H9 (cell line): ENCODE results near the gene ZMYM2. TPM values are rescaled to one million over a fixed set of nuclear protein-coding genes. Genes with fewer than 3 reads are reported as not detected.

Experiments used
- DNase-seq: peaks from one replicate; pipeline ENCODE4 v3.0.0-alpha.2; 2017
- H2AFZ ChIP-seq: one replicate; pipeline ENCODE4 v1.6.1; 2013; ENCODE audit warnings: mild to moderate bottlenecking, low read length, control low read depth, moderate library complexity
- H2AK5ac ChIP-seq: 2 replicates; pipeline ENCODE4 v1.6.1; 2013; ENCODE audit warnings: low read length, control low read depth, mixed read lengths; ENCODE audit not compliant: insufficient read length
- H2BK120ac ChIP-seq: one replicate; pipeline ENCODE4 v1.6.1; 2013; ENCODE audit warnings: low read depth, mild to moderate bottlenecking, low read length, control low read depth, inconsistent platforms; ENCODE audit not compliant: poor library complexity, severe bottlenecking
- H2BK12ac ChIP-seq: 2 replicates; pipeline ENCODE4 v1.6.1; 2013; ENCODE audit warnings: low read length, control low read depth, mixed read lengths, low read depth; ENCODE audit not compliant: insufficient read length
- H2BK15ac ChIP-seq: 2 replicates; pipeline ENCODE4 v1.6.1; 2013; ENCODE audit warnings: low read depth, low read length, control low read depth
- H2BK20ac ChIP-seq: one replicate; pipeline ENCODE4 v1.6.1; 2013; ENCODE audit warnings: low read depth, mild to moderate bottlenecking, low read length, control low read depth, inconsistent platforms; ENCODE audit not compliant: poor library complexity, severe bottlenecking
- H2BK5ac ChIP-seq: 2 replicates; pipeline ENCODE4 v1.6.1; 2013; ENCODE audit warnings: low read length, control low read depth, mixed read lengths; ENCODE audit not compliant: insufficient read length
- H3K14ac ChIP-seq: 2 replicates; pipeline ENCODE4 v1.6.1; 2013; ENCODE audit warnings: low read length, control low read depth; ENCODE audit not compliant: insufficient read depth
- H3K18ac ChIP-seq: 2 replicates; pipeline ENCODE4 v1.6.1; 2013; ENCODE audit warnings: low read depth, mild to moderate bottlenecking, mixed read lengths, low read length, control low read depth; ENCODE audit not compliant: insufficient read length
- H3K23ac ChIP-seq: 2 replicates; pipeline ENCODE4 v1.6.1; 2013; ENCODE audit warnings: low read length, control low read depth, mixed read lengths, low read depth; ENCODE audit not compliant: insufficient read length
- H3K23me2 ChIP-seq: 2 replicates; pipeline ENCODE4 v1.6.1; 2013; ENCODE audit warnings: low read depth, mild to moderate bottlenecking, mixed read lengths, low read length, control low read depth; ENCODE audit not compliant: insufficient read length, poor library complexity, severe bottlenecking
- H3K27ac ChIP-seq: 2 replicates; pipeline ENCODE4 v1.5.1; 2013; ENCODE audit warnings: low read length, control low read depth, mixed read lengths, low read depth; ENCODE audit not compliant: insufficient read length
- H3K27me3 ChIP-seq: 2 replicates; pipeline ENCODE4 v1.6.1; 2013; ENCODE audit warnings: low read length, control low read depth, inconsistent platforms; ENCODE audit not compliant: insufficient read depth
- H3K4ac ChIP-seq: 2 replicates; pipeline ENCODE4 v1.6.1; 2013; ENCODE audit warnings: low read depth, mild to moderate bottlenecking, control low read depth, inconsistent platforms, low read length, moderate library complexity
- H3K4me1 ChIP-seq: 2 replicates; pipeline ENCODE4 v1.6.1; 2013; ENCODE audit warnings: low read length, control low read depth, inconsistent platforms; ENCODE audit not compliant: insufficient read depth
- H3K4me2 ChIP-seq: 2 replicates; pipeline ENCODE4 v1.6.1; 2013; ENCODE audit warnings: low read length, control low read depth, mixed read lengths; ENCODE audit not compliant: insufficient read length, insufficient read depth
- H3K56ac ChIP-seq: 2 replicates; pipeline ENCODE4 v1.6.1; 2013; ENCODE audit warnings: low read depth, mild to moderate bottlenecking, mixed read lengths, low read length, control low read depth; ENCODE audit not compliant: insufficient read length
- H3K79me1 ChIP-seq: 2 replicates; pipeline ENCODE4 v1.6.1; 2013; ENCODE audit warnings: low read depth, mild to moderate bottlenecking, moderate library complexity, low read length, control low read depth, inconsistent platforms; ENCODE audit not compliant: insufficient read depth, poor library complexity, severe bottlenecking
- H3K79me2 ChIP-seq: 2 replicates; pipeline ENCODE4 v1.6.1; 2013; ENCODE audit warnings: low read length, control low read depth, inconsistent platforms; ENCODE audit not compliant: insufficient read depth
- H3K9ac ChIP-seq: 2 replicates; pipeline ENCODE4 v1.6.1; 2013; ENCODE audit warnings: low read length, control low read depth, mixed read lengths; ENCODE audit not compliant: insufficient read length; ENCODE audit errors: extremely low read depth
- H3K9me3 ChIP-seq: one replicate; pipeline ENCODE4 v1.6.1; 2013; ENCODE audit warnings: low read depth, low read length, inconsistent platforms; ENCODE audit not compliant: control insufficient read depth
- H3T11ph ChIP-seq: one replicate; pipeline ENCODE4 v1.6.1; 2013; ENCODE audit warnings: mild to moderate bottlenecking, low read length, control low read depth, inconsistent platforms
- H4K20me1 ChIP-seq: one replicate; pipeline ENCODE4 v1.6.1; 2013; ENCODE audit not compliant: control insufficient read depth, insufficient read length, insufficient read depth
- H4K5ac ChIP-seq: 2 replicates; pipeline ENCODE4 v1.6.1; 2013; ENCODE audit warnings: low read depth, mild to moderate bottlenecking, mixed read lengths, low read length, control low read depth; ENCODE audit not compliant: insufficient read length
- H4K8ac ChIP-seq: replicated peaks from 2 replicates; pipeline ENCODE4 v1.6.1; 2013; ENCODE audit warnings: low read length, control low read depth, mixed read lengths, low read depth; ENCODE audit not compliant: insufficient read length
- H4K91ac ChIP-seq: 2 replicates; pipeline ENCODE4 v1.6.1; 2013; ENCODE audit warnings: low read depth, mild to moderate bottlenecking, moderate library complexity, mixed read lengths, low read length, control low read depth; ENCODE audit not compliant: insufficient read length
- H3K27ac Mint-ChIP-seq, 3 experiments: 2 replicates in 2 of 3; 3 replicates in 1 of 3; pipeline ENCODE4 v1.8.0; 2020 to 2021; ENCODE audit warnings: mixed read lengths in 3 of 3, mild to moderate bottlenecking in 1 of 3, moderate library complexity in 1 of 3
- H3K27me3 Mint-ChIP-seq: 2 replicates; pipeline ENCODE4 v1.8.0; 2021; ENCODE audit warnings: low read depth, mild to moderate bottlenecking, moderate library complexity, mixed read lengths
- H3K36me3 Mint-ChIP-seq, 3 experiments: 2 replicates in 2 of 3; 3 replicates in 1 of 3; pipeline ENCODE4 v1.8.0; 2020 to 2021; ENCODE audit warnings: low read depth in 3 of 3, mixed read lengths in 3 of 3; ENCODE audit not compliant: insufficient read depth in 1 of 3
- H3K4me1 Mint-ChIP-seq, 2 experiments: 2 replicates each; pipeline ENCODE4 v1.8.0; 2020; ENCODE audit warnings: mixed read lengths in 2 of 2
- H3K4me3 Mint-ChIP-seq, 2 experiments: 2 replicates in 1 of 2; 3 replicates in 1 of 2; pipeline ENCODE4 v1.8.0; 2020 to 2021; ENCODE audit warnings: mild to moderate bottlenecking in 2 of 2, mixed read lengths in 2 of 2, moderate library complexity in 1 of 2
- H3K9me3 Mint-ChIP-seq, 2 experiments: 2 replicates in 1 of 2; 3 replicates in 1 of 2; pipeline ENCODE4 v1.8.0; 2020; ENCODE audit warnings: mild to moderate bottlenecking in 2 of 2, mixed read lengths in 2 of 2, moderate library complexity in 1 of 2
- WGBS: extraction: QIAGEN DNeasy Blood & Tissue Kit; methylation state at CpG from one replicate; pipeline ENCODE4 v1.1.7; 2013; ENCODE audit warnings: missing lambda C conversion rate, low lambda C conversion rate, mixed read lengths; ENCODE audit not compliant: insufficient read length; ENCODE audit errors: extremely low coverage; 5-methylcytosine and 5-hydroxymethylcytosine counted together
- total RNA-seq: library from RNA; stranded (reverse); gene quantifications from 2 replicates; pipeline ENCODE4 v1.2.1, GENCODE V29; 2021
- TF ChIP-seq, protein P1 (sequence below): fragments of 200-600 bp; sonication (generic); conservative IDR thresholded peaks from 3 replicates; pipeline ENCODE4 v1.8.0; 2021; ENCODE audit warnings: antibody characterized with exemption, mild to moderate bottlenecking

ZMYM2 gene
- total RNA-seq, 1 experiment from 2014 or later = 173 TPM

DNA sequence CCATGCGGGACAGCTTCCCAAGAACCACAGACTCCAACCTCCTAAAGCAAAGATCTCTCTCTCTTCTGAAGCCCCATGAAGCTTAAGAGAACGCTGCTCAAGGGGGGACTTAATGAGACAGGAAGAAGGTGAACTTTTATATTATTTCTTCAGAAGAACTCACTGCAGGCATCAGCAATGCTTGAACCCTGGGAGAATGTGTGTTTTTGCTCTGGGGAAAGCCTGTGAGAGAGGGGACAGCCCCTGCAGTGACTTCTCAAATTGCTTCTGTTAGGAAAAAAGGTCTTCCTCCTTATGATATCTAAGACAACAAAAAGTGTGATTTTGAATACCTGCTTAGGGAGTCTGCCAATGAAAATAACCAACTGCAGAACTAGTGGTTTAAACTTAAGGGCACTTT is 179.3 kb downstream of the ZMYM2 start:
- no peak overlapping the region for H3K4me3 Mint-ChIP-seq
- no peaks in the 10 kb centered on the region for H3K9me3 ChIP-seq
- H2AK5ac ChIP-seq = no peak overlapping the region
- no peak overlapping the region for H3T11ph ChIP-seq
- TF ChIP-seq, protein P1, sequence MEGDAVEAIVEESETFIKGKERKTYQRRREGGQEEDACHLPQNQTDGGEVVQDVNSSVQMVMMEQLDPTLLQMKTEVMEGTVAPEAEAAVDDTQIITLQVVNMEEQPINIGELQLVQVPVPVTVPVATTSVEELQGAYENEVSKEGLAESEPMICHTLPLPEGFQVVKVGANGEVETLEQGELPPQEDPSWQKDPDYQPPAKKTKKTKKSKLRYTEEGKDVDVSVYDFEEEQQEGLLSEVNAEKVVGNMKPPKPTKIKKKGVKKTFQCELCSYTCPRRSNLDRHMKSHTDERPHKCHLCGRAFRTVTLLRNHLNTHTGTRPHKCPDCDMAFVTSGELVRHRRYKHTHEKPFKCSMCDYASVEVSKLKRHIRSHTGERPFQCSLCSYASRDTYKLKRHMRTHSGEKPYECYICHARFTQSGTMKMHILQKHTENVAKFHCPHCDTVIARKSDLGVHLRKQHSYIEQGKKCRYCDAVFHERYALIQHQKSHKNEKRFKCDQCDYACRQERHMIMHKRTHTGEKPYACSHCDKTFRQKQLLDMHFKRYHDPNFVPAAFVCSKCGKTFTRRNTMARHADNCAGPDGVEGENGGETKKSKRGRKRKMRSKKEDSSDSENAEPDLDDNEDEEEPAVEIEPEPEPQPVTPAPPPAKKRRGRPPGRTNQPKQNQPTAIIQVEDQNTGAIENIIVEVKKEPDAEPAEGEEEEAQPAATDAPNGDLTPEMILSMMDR = no peak
- no peak for DNase-seq
- H3K9me3 Mint-ChIP-seq = no peaks in the 10 kb centered on the region
- H4K91ac ChIP-seq = no peak overlapping the region
- H3K79me1 ChIP-seq = no peaks in the 10 kb centered on the region
- no peak overlapping the region for H2BK5ac ChIP-seq
- no peak overlapping the region for H3K23ac ChIP-seq
- no peak overlapping the region for H2BK15ac ChIP-seq
- H3K4ac ChIP-seq = no peak overlapping the region
- no peak overlapping the region for H4K8ac ChIP-seq
- H2BK20ac ChIP-seq = no peak overlapping the region
- H3K18ac ChIP-seq = no peak overlapping the region
- no peaks in the 10 kb centered on the region for H3K79me2 ChIP-seq
- no peaks in the 10 kb centered on the region for H4K20me1 ChIP-seq
- peaks cover 0 to 6% of the 10 kb centered on the region in 2 experiments; a peak in 1 of 4 replicates for H3K4me1 Mint-ChIP-seq
- no peaks in the 10 kb centered on the region for H3K27me3 ChIP-seq
- H3K27me3 Mint-ChIP-seq = peaks cover 39% of the 10 kb centered on the region
- H3K36me3 Mint-ChIP-seq = no peaks in the 10 kb centered on the region
- no peak overlapping the region for H3K4me2 ChIP-seq
- no peak overlapping the region for H3K9ac ChIP-seq
- no peak overlapping the region for H4K5ac ChIP-seq
- WGBS = no CpG with 5 or more reads among the region's 2 CpGs
- no peak overlapping the region for H2BK12ac ChIP-seq
- H2BK120ac ChIP-seq = no peak overlapping the region
- no peak overlapping the region for H3K27ac Mint-ChIP-seq
- no peaks in the 10 kb centered on the region for H3K23me2 ChIP-seq
- H3K14ac ChIP-seq = no peak overlapping the region
- H3K27ac ChIP-seq = no peak overlapping the region
- no peak overlapping the region for H3K56ac ChIP-seq
- no peaks in the 10 kb centered on the region for H3K4me1 ChIP-seq
- no peak overlapping the region for H2AFZ ChIP-seq
